Spinal cord (tissue), 10 donors: ENCODE data around the gene PDE4D. TPM values are rescaled to one million over a fixed set of nuclear protein-coding genes. Genes with fewer than 3 reads are reported as not detected.

Source experiments
- DNase-seq, 6 donors: peaks; one replicate each; pipeline versions ENCODE4 v3.0.0 to v3.0.0-alpha.2; 2013 to 2015; ENCODE audit warnings: low spot score in 6 of 6, low read depth in 4 of 6
- H3K27ac ChIP-seq: one replicate; pipeline ENCODE4 v1.5.1; 2013; ENCODE audit warnings: low read depth, low read length, control low read depth
- H3K27me3 ChIP-seq: one replicate; pipeline ENCODE4 v1.6.1; 2013; ENCODE audit warnings: low read length; ENCODE audit not compliant: control insufficient read depth, insufficient read depth
- H3K36me3 ChIP-seq: one replicate; pipeline ENCODE4 v1.6.1; 2013; ENCODE audit warnings: low read length; ENCODE audit not compliant: control insufficient read depth, insufficient read depth
- H3K4me1 ChIP-seq: one replicate; pipeline ENCODE4 v1.6.1; 2013; ENCODE audit warnings: low read length; ENCODE audit not compliant: control insufficient read depth, insufficient read depth
- H3K4me3 ChIP-seq: one replicate; pipeline ENCODE4 v1.5.1; 2013; ENCODE audit warnings: low read depth, low read length, control low read depth
- H3K9me3 ChIP-seq: one replicate; pipeline ENCODE4 v1.6.1; 2013; ENCODE audit warnings: low read length; ENCODE audit not compliant: control insufficient read depth, insufficient read depth
- WGBS: methylation state at CpG from one replicate; pipeline ENCODE4 v1.1.5; 2013; ENCODE audit warnings: missing lambda C conversion rate; ENCODE audit not compliant: insufficient coverage; 5-methylcytosine and 5-hydroxymethylcytosine counted together
- polyA plus RNA-seq, 2 donors: library from polyadenylated mRNA; unstranded; fragments of 120-200 nt; gene quantifications; one replicate each; pipeline ENCODE4 v1.2.1, GENCODE V29; 2013; ENCODE audit not compliant: insufficient read length in 2 of 2
- total RNA-seq, 2 donors: library from RNA; depleted of rRNA in 1 of 2; stranded (reverse); fragments of 120-200 nt in 1 of 2; fragments of >200 nt in 1 of 2; gene quantifications; one replicate each; pipeline versions ENCODE4 v1.2.3 to v1.2.4, GENCODE V29; 2013 to 2014
- donor health status: healthy.

The PDE4D gene
- total and polyA plus RNA-seq, 4 donors: 16.1 to 84.0 (median 37.0) TPM

DNA sequence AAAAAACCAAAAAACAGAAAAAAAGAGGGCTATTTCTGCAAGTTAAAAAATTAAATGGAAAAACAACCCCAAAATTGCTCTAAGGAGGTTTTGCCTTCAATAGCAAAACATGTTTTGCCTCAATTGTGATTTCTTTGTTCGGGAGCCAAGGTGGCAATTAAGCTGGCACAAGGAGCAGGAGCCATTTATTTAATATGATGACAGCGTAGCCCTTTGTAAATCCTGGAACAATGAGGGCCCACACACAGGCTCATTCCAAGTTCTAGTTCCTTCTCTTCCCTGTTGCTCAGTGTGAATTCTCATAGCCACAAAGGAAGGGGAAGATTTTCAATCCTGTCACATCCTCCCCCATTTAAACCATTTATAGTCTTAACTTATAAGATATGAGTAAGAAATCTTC, 353.2 kb downstream of the PDE4D start:
- peak overlapping the region; percentile 2 for H3K27ac ChIP-seq
- no peak overlapping the region for H3K4me3 ChIP-seq

GRCh38 chr5:59538750-59539121, 354.8 kb downstream of the PDE4D start:
- H3K4me1 ChIP-seq: no peaks in the 10 kb centered on the region
- no peaks in the 10 kb centered on the region for H3K36me3 ChIP-seq
- no peaks in the 10 kb centered on the region for H3K27me3 ChIP-seq
- no peak for DNase-seq
- no peak overlapping the region for H3K4me3 ChIP-seq
- H3K27ac ChIP-seq: no peak overlapping the region
- no peaks in the 10 kb centered on the region for H3K9me3 ChIP-seq

More for the DNA sequence above, 353.2 kb downstream of the PDE4D start:
- H3K4me1 ChIP-seq: peaks cover 3% of the 10 kb centered on the region
- no peaks in the 10 kb centered on the region for H3K27me3 ChIP-seq
- no CpG with 5 or more reads among the region's 2 CpGs for WGBS
- no peaks in the 10 kb centered on the region for H3K36me3 ChIP-seq
- no peaks in the 10 kb centered on the region for H3K9me3 ChIP-seq
- DNase-seq: peak in 2 of 6 donors; percentile 75

DNA sequence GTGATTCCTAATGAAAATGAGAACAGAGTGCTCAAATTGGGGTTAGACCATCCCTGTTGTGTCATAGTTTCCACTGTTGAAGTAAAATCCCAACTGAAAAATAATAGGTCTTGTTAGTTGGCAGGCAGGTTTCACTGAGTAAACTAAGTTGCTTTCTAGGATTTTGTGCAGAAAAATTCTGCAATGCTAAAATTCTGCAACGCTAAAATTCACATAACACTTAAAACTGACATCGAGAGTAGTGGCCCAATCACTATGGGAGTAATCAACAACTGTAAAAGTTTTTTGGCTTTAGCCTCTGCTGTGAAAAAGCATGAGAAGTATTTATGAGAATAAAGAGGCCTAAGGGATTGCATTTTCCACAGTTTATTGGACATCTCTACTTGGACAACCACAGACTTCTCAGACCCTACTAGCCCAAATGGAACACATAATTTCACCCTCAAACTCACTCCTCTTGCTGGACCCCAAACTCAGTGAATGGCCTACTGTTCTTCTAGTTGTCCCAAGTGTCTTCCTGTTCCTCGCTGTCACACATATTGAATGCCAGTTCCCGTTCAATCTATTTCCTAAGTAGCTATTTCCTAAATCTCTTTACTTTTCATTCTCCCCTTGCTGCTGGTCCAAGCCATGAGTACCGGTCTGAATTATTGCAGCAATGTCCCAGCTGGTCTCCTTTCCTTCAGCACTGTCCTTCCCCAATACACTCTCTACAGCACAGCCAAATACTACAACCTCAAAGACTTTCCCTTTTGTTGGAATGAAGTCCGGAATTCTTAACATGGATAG, 355.4 kb downstream of the PDE4D start:
- no peak for DNase-seq
- Histone ChIP-seq H3K36me3 (no peaks in the 10 kb centered on the region), H3K27ac (no peak overlapping the region), H3K4me3 (no peak overlapping the region), H3K9me3 (no peaks in the 10 kb centered on the region), H3K27me3 (no peaks in the 10 kb centered on the region), H3K4me1 (no peaks in the 10 kb centered on the region)
- 94% methylated on average over 3 of the region's 6 CpGs for WGBS

- Histone ChIP-seq H3K27me3 (no peaks in the 10 kb centered on the region), H3K4me1 (no peaks in the 10 kb centered on the region), H3K36me3 (no peaks in the 10 kb centered on the region), H3K9me3 (no peaks in the 10 kb centered on the region), H3K27ac (no peak overlapping the region), H3K4me3 (no peak overlapping the region)
- no CpG with 5 or more reads among the region's 2 CpGs for WGBS
- DNase-seq: no peak
Observed at GRCh38 chr5:59536875-59537274, 356.7 kb downstream of the PDE4D start.

DNA sequence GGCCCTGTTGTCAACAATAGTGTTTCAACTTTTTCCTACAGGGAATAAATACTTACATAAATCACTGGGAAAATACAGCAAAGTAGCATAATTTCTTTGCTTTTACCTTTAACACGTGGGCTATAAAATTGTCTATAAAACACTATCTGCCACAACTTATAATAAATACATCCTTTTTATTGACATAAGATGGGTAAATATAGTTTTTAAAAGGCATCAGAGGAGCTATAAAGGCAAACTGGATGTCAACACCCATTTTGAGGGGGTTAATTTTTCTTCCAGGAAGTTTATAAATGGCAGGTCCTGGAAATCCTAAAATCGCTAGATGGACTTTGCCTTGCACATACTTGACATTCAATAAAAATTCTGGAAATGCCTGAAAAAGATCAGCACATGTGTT, 358.0 kb downstream of the PDE4D start:
- no peaks in the 10 kb centered on the region for H3K4me1 ChIP-seq
- DNase-seq: no peak
- no peaks in the 10 kb centered on the region for H3K9me3 ChIP-seq
- no peaks in the 10 kb centered on the region for H3K27me3 ChIP-seq
- H3K36me3 ChIP-seq: no peaks in the 10 kb centered on the region
- H3K4me3 ChIP-seq: no peak overlapping the region
- no CpG with 5 or more reads among the region's 2 CpGs for WGBS
- no peak overlapping the region for H3K27ac ChIP-seq

GRCh38 chr5:59533730-59534108, 359.8 kb downstream of the PDE4D start:
- H3K4me3 ChIP-seq: no peak overlapping the region
- DNase-seq: no peak
- no peak overlapping the region for H3K27ac ChIP-seq
- H3K36me3 ChIP-seq: no peaks in the 10 kb centered on the region
- no peaks in the 10 kb centered on the region for H3K4me1 ChIP-seq
- no peaks in the 10 kb centered on the region for H3K9me3 ChIP-seq
- H3K27me3 ChIP-seq: no peaks in the 10 kb centered on the region

DNA sequence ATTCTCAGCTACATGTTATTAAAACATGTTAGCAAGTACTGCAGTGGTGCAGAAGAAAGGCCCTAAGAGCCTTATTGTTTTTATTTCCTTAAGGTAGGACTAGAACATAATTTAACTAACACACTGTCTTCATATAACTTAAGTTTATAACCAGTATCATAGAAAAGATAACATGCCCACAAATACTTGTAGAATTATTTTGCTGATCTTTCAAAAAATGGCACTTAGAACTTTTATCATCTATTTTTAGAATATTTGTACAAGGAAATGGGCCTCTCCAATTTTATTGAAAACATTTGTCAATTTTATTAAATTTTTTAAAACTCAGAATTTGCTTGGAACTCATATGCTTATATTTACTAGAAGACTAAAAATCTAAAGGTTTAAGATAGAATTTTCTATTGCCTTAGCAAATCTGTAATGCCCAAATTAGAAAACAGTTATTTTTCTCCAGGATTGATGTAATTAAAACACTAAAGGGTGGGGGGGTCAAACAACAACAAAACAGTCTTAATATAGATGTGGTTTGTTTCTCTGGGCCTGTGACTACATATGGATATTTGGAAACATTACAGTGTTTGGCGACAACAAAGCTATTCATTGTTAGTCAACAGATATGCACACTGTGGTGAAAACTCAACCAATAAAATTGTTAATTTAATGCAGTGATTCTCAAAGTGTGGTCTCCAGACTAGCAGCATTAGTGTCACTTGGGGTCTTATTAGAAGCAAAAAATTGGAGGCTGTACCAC, 360.4 kb downstream of the PDE4D start:
- no peaks in the 10 kb centered on the region for H3K36me3 ChIP-seq
- H3K27me3 ChIP-seq: no peaks in the 10 kb centered on the region
- no peaks in the 10 kb centered on the region for H3K9me3 ChIP-seq
- no peaks in the 10 kb centered on the region for H3K4me1 ChIP-seq
- WGBS: no CpG with 5 or more reads among the region's 1 CpG
- peak in 1 of 6 donors; percentile 4 for DNase-seq
- H3K27ac ChIP-seq: no peak overlapping the region
- H3K4me3 ChIP-seq: no peak overlapping the region

- Histone ChIP-seq H3K4me1 (no peaks in the 10 kb centered on the region), H3K36me3 (no peaks in the 10 kb centered on the region), H3K27ac (no peak overlapping the region), H3K9me3 (no peaks in the 10 kb centered on the region), H3K4me3 (no peak overlapping the region), H3K27me3 (no peaks in the 10 kb centered on the region)
- WGBS: 92% methylated on average over 1 of the region's 1 CpG
- no peak for DNase-seq
Observed at GRCh38 chr5:59529239-59529638, 364.3 kb downstream of the PDE4D start.

- no peaks in the 10 kb centered on the region for H3K36me3 ChIP-seq
- no peaks in the 10 kb centered on the region for H3K27me3 ChIP-seq
- H3K4me1 ChIP-seq: no peaks in the 10 kb centered on the region
- WGBS: no CpG with 5 or more reads among the region's 2 CpGs
- no peak overlapping the region for H3K4me3 ChIP-seq
- DNase-seq: no peak
- no peaks in the 10 kb centered on the region for H3K9me3 ChIP-seq
- no peak overlapping the region for H3K27ac ChIP-seq
Observed at GRCh38 chr5:59528202-59528862, 365.2 kb downstream of the PDE4D start.
